GM12801 (cell line): ENCODE measurements around the gene SYTL1.

Experiments used
- CTCF ChIP-seq: IDR thresholded peaks from one replicate; pipeline ENCODE4 v1.5.1; 2011; ENCODE audit warnings: control low read depth; ENCODE audit not compliant: insufficient read length; ENCODE audit errors: extremely low read depth

Gene SYTL1

GRCh38 chr1:27400082-27400962, 58.5 kb downstream of the SYTL1 start:
- no peak for TF ChIP-seq CTCF

GRCh38 chr1:27400963-27401341, 59.1 kb downstream of the SYTL1 start:
- TF ChIP-seq CTCF: no peak

GRCh38 chr1:27402349-27402754, 60.5 kb downstream of the SYTL1 start:
- no peak for TF ChIP-seq CTCF

DNA sequence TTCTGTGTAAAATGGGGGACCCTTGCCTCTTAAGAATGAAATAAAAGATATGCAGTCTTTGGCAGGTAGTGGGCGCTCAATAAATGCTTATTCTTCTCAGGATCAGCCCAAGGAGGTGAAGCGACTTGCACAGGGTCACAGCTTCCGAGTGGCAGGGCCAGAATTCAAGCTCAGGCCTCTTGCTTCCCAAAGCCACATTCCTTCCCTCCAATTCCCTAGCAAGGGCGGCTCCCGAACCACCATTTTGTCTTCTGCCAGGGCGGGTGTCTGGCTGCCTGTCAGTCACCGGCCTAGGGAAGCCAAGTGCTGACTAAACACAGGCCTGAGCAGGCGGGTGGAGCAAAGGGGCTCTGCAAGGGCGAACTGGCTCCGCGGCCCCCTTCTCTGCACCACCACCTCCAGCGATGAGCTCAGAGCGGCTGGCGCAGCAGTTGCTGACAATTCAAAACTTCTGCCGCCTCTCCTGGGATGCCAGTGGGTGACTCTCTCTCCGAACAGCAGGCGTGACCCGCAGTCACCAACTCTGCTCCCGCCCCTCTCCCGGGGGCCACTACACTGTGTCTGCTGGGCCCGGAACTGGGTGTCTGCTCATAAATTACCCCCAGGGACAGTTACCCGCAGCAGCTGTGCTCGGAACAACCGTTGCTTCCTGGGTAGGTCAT, 61.4 kb downstream of the SYTL1 start:
- no peak for TF ChIP-seq CTCF
